ENCODE results near the gene UHMK1. TPM values are rescaled to one million over a fixed set of nuclear protein-coding genes. Genes with fewer than 3 reads are reported as not detected.

The UHMK1 gene
- total RNA-seq, 2 experiments from 2014 or later, result 44.7 to 45.6 TPM

DNA sequence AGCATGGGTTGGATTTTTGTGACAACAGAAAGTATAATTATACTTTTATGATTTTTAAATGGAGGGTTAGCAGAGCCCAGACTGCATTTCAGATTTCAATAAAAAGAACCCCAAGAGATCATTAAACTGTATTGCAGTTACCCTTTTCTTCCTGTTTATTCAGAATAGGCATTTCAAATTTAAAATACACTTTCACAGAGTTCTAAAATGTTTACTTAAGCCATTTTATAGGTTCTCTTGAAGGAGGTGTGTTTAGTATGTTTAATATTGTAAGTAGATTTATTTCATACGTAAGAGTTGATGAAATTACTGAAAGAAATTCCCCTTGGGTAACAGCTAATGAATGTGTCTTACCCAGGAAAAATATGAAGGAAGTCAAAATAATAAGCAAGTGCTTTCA is 81.3 kb downstream of the UHMK1 start:
- Mint-ChIP-seq H3K4me3 (no peak overlapping the region), H3K9me3 (no peaks in the 10 kb centered on the region), H3K27me3 (no peaks in the 10 kb centered on the region), H3K36me3 (ENCODE audit: low read depth) (peaks cover 22% of the 10 kb centered on the region), H3K27ac (no peak overlapping the region), H3K4me1 (ENCODE audit: low read depth) (no peaks in the 10 kb centered on the region)
- intact Hi-C loops (cut with micrococcal nuclease), result no loop called here
- ChIA-PET CTCF (interaction anchor here (0.7 kb wide), 1 partner anchor 35 kb away, joined by 3 read pairs; no protein-coding TSS in a partner anchor), POLR2A (interaction anchor here (0.6 kb wide), 1 partner anchor 1019 kb away, joined by 3 read pairs; no protein-coding TSS in a partner anchor)
- no peak for DNase-seq
- no peak for ATAC-seq
- TF ChIP-seq, protein P1, sequence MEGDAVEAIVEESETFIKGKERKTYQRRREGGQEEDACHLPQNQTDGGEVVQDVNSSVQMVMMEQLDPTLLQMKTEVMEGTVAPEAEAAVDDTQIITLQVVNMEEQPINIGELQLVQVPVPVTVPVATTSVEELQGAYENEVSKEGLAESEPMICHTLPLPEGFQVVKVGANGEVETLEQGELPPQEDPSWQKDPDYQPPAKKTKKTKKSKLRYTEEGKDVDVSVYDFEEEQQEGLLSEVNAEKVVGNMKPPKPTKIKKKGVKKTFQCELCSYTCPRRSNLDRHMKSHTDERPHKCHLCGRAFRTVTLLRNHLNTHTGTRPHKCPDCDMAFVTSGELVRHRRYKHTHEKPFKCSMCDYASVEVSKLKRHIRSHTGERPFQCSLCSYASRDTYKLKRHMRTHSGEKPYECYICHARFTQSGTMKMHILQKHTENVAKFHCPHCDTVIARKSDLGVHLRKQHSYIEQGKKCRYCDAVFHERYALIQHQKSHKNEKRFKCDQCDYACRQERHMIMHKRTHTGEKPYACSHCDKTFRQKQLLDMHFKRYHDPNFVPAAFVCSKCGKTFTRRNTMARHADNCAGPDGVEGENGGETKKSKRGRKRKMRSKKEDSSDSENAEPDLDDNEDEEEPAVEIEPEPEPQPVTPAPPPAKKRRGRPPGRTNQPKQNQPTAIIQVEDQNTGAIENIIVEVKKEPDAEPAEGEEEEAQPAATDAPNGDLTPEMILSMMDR (IDR thresholded peaks at IDR 0.05), result no peak

Other genes starting within 250 kb of the UHMK1 start
- not detected for gene SPATA46, start 121.0 kb upstream of the UHMK1 start, total RNA-seq
- under 1 TPM; 0.07 to 0.20 TPM for gene C1orf226, start 116.1 kb upstream of the UHMK1 start, total RNA-seq
- gene SH2D1B, start 85.7 kb upstream of the UHMK1 start, total RNA-seq, result not detected
- gene UAP1, start 63.9 kb downstream of the UHMK1 start, total RNA-seq, result 10 to 100 TPM; 37.9 to 40.6 TPM
- under 1 TPM; 0.31 to 0.45 TPM for gene DDR2, start 134.6 kb downstream of the UHMK1 start, total RNA-seq